ENCODE results near the gene C10orf105. TPM values are rescaled to one million over a fixed set of nuclear protein-coding genes. Genes with fewer than 3 reads are reported as not detected.

C10orf105 gene
- polyA plus RNA-seq, 1 of the 3 experiments (the other 2 are of a cell fraction), result not detected

GRCh38 chr10:71708897-71709882 is 10.4 kb downstream of the C10orf105 start:
- H3F3A ChIP-seq (replicated peaks; ENCODE audit: insufficient read depth), result no peaks in the 10 kb centered on the region
- H3K4me3 ChIP-seq (ENCODE audit: low read depth in 2 of 2, low read length in 1 of 2), result no peak overlapping the region
- H3K27me3 ChIP-seq (ENCODE audit: insufficient read depth), result no peaks in the 10 kb centered on the region; the same call in 1 of the 2 replicates
- no peak for TF ChIP-seq ZBTB33 (IDR thresholded peaks at IDR 0.05; ENCODE audit: borderline replicate concordance, low read depth)
- no peak for TF ChIP-seq MAX (IDR thresholded peaks at IDR 0.05; ENCODE audit: low read depth)
- no peak for TF ChIP-seq PBX3 (IDR thresholded peaks at IDR 0.05)
- TF ChIP-seq YY1 (IDR thresholded peaks at IDR 0.05; ENCODE audit: low read depth), result no peak
- no peak for TF ChIP-seq GABPA (IDR thresholded peaks at IDR 0.05; ENCODE audit: low read depth)
- no peak for TF ChIP-seq EP300 (IDR thresholded peaks at IDR 0.05; ENCODE audit: borderline replicate concordance in 1 of 2, low read depth in 1 of 2, low read length in 1 of 2)
- TF ChIP-seq FOSL2 (IDR thresholded peaks at IDR 0.05; ENCODE audit: borderline replicate concordance, low read depth), result no peak
- TF ChIP-seq SIN3A (IDR thresholded peaks at IDR 0.05; ENCODE audit: borderline replicate concordance, low read depth, low read length), result no peak
- no peak for TF ChIP-seq REST (IDR thresholded peaks at IDR 0.05; ENCODE audit: low read depth, low read length)
- no peak overlapping the region for H3K27ac ChIP-seq (ENCODE audit: low read depth in 2 of 2, low read length in 1 of 2)
- no peaks in the 10 kb centered on the region for H3K79me2 ChIP-seq (ENCODE audit: insufficient read depth)
- peaks cover 0 to 17% of the 10 kb centered on the region in 2 experiments; a peak in 1 of 4 replicates for H3K4me1 ChIP-seq (ENCODE audit: control insufficient read depth in 1 of 2, insufficient read depth in 2 of 2, low read depth in 1 of 2, low read length in 1 of 2)
- ChIA-PET POLR2A (interaction anchor here (1.1 kb wide), 1 partner anchor 390 kb away, joined by 6 read pairs; the partner anchor contains the start of gene SLC29A3), CTCF (interaction anchor here (0.7 to 14.1 kb wide), 58 partner anchors 8 to 407 kb away, joined by 3 to 195 read pairs (median 5); partner anchors contain the start of genes C10orf105, CDH23, SLC29A3 and VSIR)
- no peak for DNase-seq
- H3K4me2 ChIP-seq, result no peak overlapping the region
- no peaks in the 10 kb centered on the region for H3K9me3 ChIP-seq
- H3K9me2 ChIP-seq, result no peaks in the 10 kb centered on the region
- no peak overlapping the region for H2AFZ ChIP-seq (ENCODE audit: low read depth)
- no peak overlapping the region for H3K9ac ChIP-seq
- no peaks in the 10 kb centered on the region for H3K36me3 ChIP-seq (replicated peaks in 1 of 2; ENCODE audit: control insufficient read depth in 1 of 2, insufficient read depth in 2 of 2, low read length in 1 of 2)
- H4K20me1 ChIP-seq (ENCODE audit: insufficient read depth), result no peaks in the 10 kb centered on the region
- WGBS (ENCODE audit: low lambda C conversion rate), result 69% methylated on average over 17 of the region's 28 CpGs
